ENCODE data around the gene ZNF831. TPM values are rescaled to one million over a fixed set of nuclear protein-coding genes. Genes with fewer than 3 reads are reported as not detected.

Gene ZNF831
- total RNA-seq, 1 experiment from 2014 or later: 0.04 TPM

- ChIA-PET POLR2A (no interaction called here), CTCF (interaction anchor here (0.7 kb wide), 1 partner anchor 149 kb away, joined by 3 read pairs; no protein-coding TSS in a partner anchor)
- H3K27me3 Mint-ChIP-seq (ENCODE audit: low read depth): peaks cover 26% of the 10 kb centered on the region
- H3K36me3 Mint-ChIP-seq: no peaks in the 10 kb centered on the region
- ATAC-seq (no peak), DNase-seq (ENCODE audit: low spot score) (no peak)
- H3K4me3 Mint-ChIP-seq: no peak overlapping the region
- H3K27ac Mint-ChIP-seq: no peak overlapping the region
- peaks cover 3% of the 10 kb centered on the region for H3K4me1 Mint-ChIP-seq
- peaks cover 5% of the 10 kb centered on the region for H3K9me3 Mint-ChIP-seq
- TF ChIP-seq NR2C2 (CRISPR knock-in tag; IDR thresholded peaks at IDR 0.05) (no peak), USF1 (CRISPR knock-in tag; IDR thresholded peaks at IDR 0.05) (no peak), GTF2I (CRISPR knock-in tag; conservative IDR thresholded peaks at IDR 0.05) (no peak), GRHL2 (CRISPR knock-in tag; IDR thresholded peaks at IDR 0.05; ENCODE audit: insufficient replicate concordance, severe bottlenecking) (no peak), CTCF (IDR thresholded peaks at IDR 0.05) (no peak), STAT6 (CRISPR knock-in tag; conservative IDR thresholded peaks at IDR 0.05; ENCODE audit: low read depth) (no peak), SMAD4 (CRISPR knock-in tag; IDR thresholded peaks at IDR 0.05) (no peak)
Measured at GRCh38 chr20:59255256-59255655, 91.6 kb downstream of the ZNF831 start.

- peaks cover 29% of the 10 kb centered on the region for H3K27me3 Mint-ChIP-seq (ENCODE audit: low read depth)
Measured at GRCh38 chr20:59258221-59258621, 94.6 kb downstream of the ZNF831 start.

GRCh38 chr20:59259946-59260345, 96.3 kb downstream of the ZNF831 start:
- no peaks in the 10 kb centered on the region for H3K9me3 Mint-ChIP-seq
- no peaks in the 10 kb centered on the region for H3K4me1 Mint-ChIP-seq
- H3K36me3 Mint-ChIP-seq: no peaks in the 10 kb centered on the region
- ChIA-PET CTCF (no interaction called here), POLR2A (no interaction called here)
- peaks cover 35% of the 10 kb centered on the region for H3K27me3 Mint-ChIP-seq (ENCODE audit: low read depth)
- ATAC-seq (no peak), DNase-seq (ENCODE audit: low spot score) (no peak)
- H3K27ac Mint-ChIP-seq: no peak overlapping the region
- H3K4me3 Mint-ChIP-seq: no peak overlapping the region
- TF ChIP-seq ELF4 (CRISPR knock-in tag; IDR thresholded peaks at IDR 0.05; ENCODE audit: low read depth): no peak
- no peak for TF ChIP-seq CREB1 (CRISPR knock-in tag; IDR thresholded peaks at IDR 0.05)
- no peak for TF ChIP-seq SMAD4 (CRISPR knock-in tag; IDR thresholded peaks at IDR 0.05)
- TF ChIP-seq NFYB (CRISPR knock-in tag; conservative IDR thresholded peaks at IDR 0.05; ENCODE audit: low read depth): no peak
- no peak for TF ChIP-seq ZNF416 (CRISPR knock-in tag; IDR thresholded peaks at IDR 0.05)
- no peak for TF ChIP-seq TCF7 (CRISPR knock-in tag; IDR thresholded peaks at IDR 0.05; ENCODE audit: low read depth)
- no peak for TF ChIP-seq PREB (CRISPR knock-in tag; IDR thresholded peaks at IDR 0.05; ENCODE audit: borderline replicate concordance)
- no peak for TF ChIP-seq ZNF396 (CRISPR knock-in tag; IDR thresholded peaks at IDR 0.05; ENCODE audit: borderline replicate concordance)
- no peak for TF ChIP-seq ZNF512 (CRISPR knock-in tag; IDR thresholded peaks at IDR 0.05; ENCODE audit: borderline replicate concordance)
- TF ChIP-seq GTF2I (CRISPR knock-in tag; conservative IDR thresholded peaks at IDR 0.05): no peak
- TF ChIP-seq NFE2L1 (CRISPR knock-in tag; IDR thresholded peaks at IDR 0.05): no peak
- no peak for TF ChIP-seq IRF1 (CRISPR knock-in tag; IDR thresholded peaks at IDR 0.05)

More at GRCh38 chr20:59258221-59258621, 94.6 kb downstream of the ZNF831 start:
- Mint-ChIP-seq H3K36me3 (no peaks in the 10 kb centered on the region), H3K9me3 (no peaks in the 10 kb centered on the region), H3K4me3 (no peak overlapping the region), H3K27ac (no peak overlapping the region), H3K4me1 (peaks cover 3% of the 10 kb centered on the region)
- ChIA-PET CTCF (interaction anchor here (0.8 kb wide), 1 partner anchor 51 kb away, joined by 3 read pairs; no protein-coding TSS in a partner anchor), POLR2A (no interaction called here)
- no peak for TF ChIP-seq E2F5 (CRISPR knock-in tag; IDR thresholded peaks at IDR 0.05)
- TF ChIP-seq ZNF232 (CRISPR knock-in tag; IDR thresholded peaks at IDR 0.05): no peak
- no peak for TF ChIP-seq TEAD1 (CRISPR knock-in tag; IDR thresholded peaks at IDR 0.05)
- TF ChIP-seq CDX4 (CRISPR knock-in tag; IDR thresholded peaks at IDR 0.05; ENCODE audit: borderline replicate concordance): no peak
- TF ChIP-seq IRF2 (CRISPR knock-in tag; IDR thresholded peaks at IDR 0.05; ENCODE audit: borderline replicate concordance, low read depth): no peak
- no peak for DNase-seq (ENCODE audit: low spot score)
- no peak for ATAC-seq

All from WTC11 (cell line).